ENCODE results near the gene ERAS.
"Not testable (repeated sequence)": the region's sequence is repeated elsewhere in the genome, so short reads cannot be mapped to it uniquely, and the experiment has no call there.

Gene ERAS

GRCh38 chrX:48831136-48831908 is 5.0 kb downstream of the ERAS start:
- DNase-seq (ENCODE audit: low read depth, low spot score) = no peak

- no peak for DNase-seq (ENCODE audit: low read depth, low spot score)
Measured at GRCh38 chrX:48831909-48832291, 5.6 kb downstream of the ERAS start.

- no peak for DNase-seq (ENCODE audit: low read depth, low spot score)
Measured at GRCh38 chrX:48833542-48834138, 7.3 kb downstream of the ERAS start.

- DNase-seq (ENCODE audit: low read depth, low spot score) = no peak
Measured at GRCh38 chrX:48834383-48834709, 8.0 kb downstream of the ERAS start.

GRCh38 chrX:48835524-48836329 is 9.4 kb downstream of the ERAS start, which contains the start of gene PCSK1N:
Gene PCSK1N, minus strand, starts transcription at chrX:48835610. Its CDS starts 78 bp downstream, at chrX:48835532.
- DNase-seq (ENCODE audit: low read depth, low spot score) = no peak

- DNase-seq (ENCODE audit: low read depth, low spot score) = no peak
Measured at GRCh38 chrX:48839686-48840085, 13.4 kb downstream of the ERAS start.

GRCh38 chrX:48848847-48849246 is 22.5 kb downstream of the ERAS start:
- DNase-seq (ENCODE audit: low read depth, low spot score) = no peak

- no peak for DNase-seq (ENCODE audit: low read depth, low spot score)
Measured at GRCh38 chrX:48852857-48853256, 26.5 kb downstream of the ERAS start.

- DNase-seq (ENCODE audit: low read depth, low spot score) = not testable (repeated sequence)
Measured at GRCh38 chrX:48853494-48853893, 27.2 kb downstream of the ERAS start.

- not testable (repeated sequence) for DNase-seq (ENCODE audit: low read depth, low spot score)
Measured at GRCh38 chrX:48854121-48854804, 27.9 kb downstream of the ERAS start.

GRCh38 chrX:48854898-48855297 is 28.6 kb downstream of the ERAS start:
- DNase-seq (ENCODE audit: low read depth, low spot score) = no peak

GRCh38 chrX:48864210-48864609 is 37.9 kb downstream of the ERAS start:
- no peak for DNase-seq (ENCODE audit: low read depth, low spot score)

- DNase-seq (ENCODE audit: low read depth, low spot score) = not testable (repeated sequence)
Measured at GRCh38 chrX:48872017-48872416, 45.7 kb downstream of the ERAS start.

- DNase-seq (ENCODE audit: low read depth, low spot score) = not testable (repeated sequence)
Measured at GRCh38 chrX:48876944-48877343, 50.6 kb downstream of the ERAS start.
